ENCODE measurements around the gene NOC2L. TPM values are rescaled to one million over a fixed set of nuclear protein-coding genes. Genes with fewer than 3 reads are reported as not detected.

NOC2L gene
- total RNA-seq, 2 donors from 2014 or later, result 29.5 to 38.8 TPM

DNA sequence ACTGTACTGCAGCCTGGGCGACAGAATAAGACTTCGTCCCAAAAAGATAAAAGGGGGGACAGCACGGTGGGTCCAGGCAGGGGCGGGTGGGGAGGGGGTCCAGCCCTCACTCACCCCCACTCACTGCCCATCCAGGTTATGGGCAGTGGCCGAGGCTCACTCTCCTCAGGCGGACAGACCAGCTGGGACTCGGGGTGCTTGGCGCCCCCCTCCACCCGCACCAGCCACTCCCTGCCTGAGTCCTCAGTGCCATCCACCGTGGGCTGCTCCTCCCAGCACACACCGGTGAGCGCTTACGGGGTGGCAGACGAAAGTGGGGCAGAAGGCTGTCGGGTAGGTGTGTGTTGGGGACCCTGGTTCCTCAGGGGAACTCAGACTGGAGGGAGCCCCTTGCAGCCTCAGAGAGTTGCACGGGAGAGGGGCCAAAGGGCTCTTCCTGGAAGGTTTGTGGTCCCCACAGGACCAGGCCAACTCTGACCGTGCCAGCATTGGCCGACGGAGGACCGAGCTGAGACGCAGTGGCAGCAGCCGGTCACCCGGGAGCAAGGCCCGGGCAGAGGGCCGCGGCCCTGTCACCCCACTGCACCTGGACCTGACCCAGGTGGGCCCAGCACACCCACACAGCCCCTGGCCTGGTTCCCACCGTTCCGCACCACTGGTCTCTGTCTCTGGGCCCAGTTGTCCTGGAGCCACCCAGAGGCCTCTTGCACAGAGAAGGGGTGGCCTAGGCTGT is 13.8 kb upstream of the NOC2L start:
- Histone ChIP-seq H3K27ac (no peak overlapping the region), H3K4me3 (no peak overlapping the region), H3K27me3 (peaks cover 4 to 14% of the 10 kb centered on the region in 2 donors), H3K9me3 (no peaks in the 10 kb centered on the region), H3K36me3 (no peaks in the 10 kb centered on the region), H3K4me1 (peaks cover 0 to 9% of the 10 kb centered on the region in 2 donors)
- no peak for DNase-seq (ENCODE audit: low spot score)
- TF ChIP-seq CTCF (IDR thresholded peaks at IDR 0.05), result no peak

DNA sequence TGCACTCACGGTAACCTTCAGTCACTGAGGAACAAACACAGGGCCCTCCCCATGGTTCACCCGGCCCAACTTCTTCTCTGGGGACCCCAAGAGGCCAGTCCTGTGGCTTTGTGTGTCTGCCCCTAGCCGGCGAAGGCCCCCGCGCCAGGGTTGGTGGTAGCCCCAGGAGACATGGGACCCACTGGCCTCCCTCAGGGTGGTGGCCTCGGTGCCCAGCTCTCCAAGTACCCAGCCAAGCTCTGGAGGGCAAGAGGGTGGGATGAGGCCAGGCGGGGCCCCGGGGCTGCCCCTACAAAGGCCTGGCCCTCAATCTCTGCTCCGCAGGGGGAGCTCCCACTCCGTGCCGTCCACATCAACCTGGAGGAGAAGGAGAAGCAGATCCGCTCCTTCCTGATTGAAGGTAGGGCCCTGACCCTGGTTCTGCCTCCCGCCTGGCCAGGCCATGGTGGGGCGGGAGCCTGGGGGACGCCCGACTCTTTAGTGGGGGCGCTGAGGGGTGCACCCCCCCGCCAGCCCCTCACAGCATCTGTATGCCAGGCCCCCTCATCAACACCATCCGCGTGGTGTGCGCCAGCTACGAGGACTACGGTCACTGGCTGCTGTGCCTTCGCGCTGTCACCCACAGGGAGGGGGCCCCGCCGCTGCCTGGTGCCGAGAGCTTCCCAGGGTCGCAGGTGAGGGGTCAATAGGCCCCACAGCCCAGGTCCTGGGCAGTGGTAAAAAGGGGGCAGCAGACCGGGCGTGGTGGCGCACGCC is 12.9 kb upstream of the NOC2L start:
- peaks cover 0 to 15% of the 10 kb centered on the region in 2 donors for H3K4me1 ChIP-seq
- peaks cover 4 to 14% of the 10 kb centered on the region in 2 donors for H3K27me3 ChIP-seq
- H3K27ac ChIP-seq, result no peak overlapping the region
- H3K9me3 ChIP-seq, result no peaks in the 10 kb centered on the region
- no peak for DNase-seq (ENCODE audit: low spot score)
- no peaks in the 10 kb centered on the region for H3K36me3 ChIP-seq
- H3K4me3 ChIP-seq, result no peak overlapping the region
- TF ChIP-seq CTCF (IDR thresholded peaks at IDR 0.05), result no peak

DNA sequence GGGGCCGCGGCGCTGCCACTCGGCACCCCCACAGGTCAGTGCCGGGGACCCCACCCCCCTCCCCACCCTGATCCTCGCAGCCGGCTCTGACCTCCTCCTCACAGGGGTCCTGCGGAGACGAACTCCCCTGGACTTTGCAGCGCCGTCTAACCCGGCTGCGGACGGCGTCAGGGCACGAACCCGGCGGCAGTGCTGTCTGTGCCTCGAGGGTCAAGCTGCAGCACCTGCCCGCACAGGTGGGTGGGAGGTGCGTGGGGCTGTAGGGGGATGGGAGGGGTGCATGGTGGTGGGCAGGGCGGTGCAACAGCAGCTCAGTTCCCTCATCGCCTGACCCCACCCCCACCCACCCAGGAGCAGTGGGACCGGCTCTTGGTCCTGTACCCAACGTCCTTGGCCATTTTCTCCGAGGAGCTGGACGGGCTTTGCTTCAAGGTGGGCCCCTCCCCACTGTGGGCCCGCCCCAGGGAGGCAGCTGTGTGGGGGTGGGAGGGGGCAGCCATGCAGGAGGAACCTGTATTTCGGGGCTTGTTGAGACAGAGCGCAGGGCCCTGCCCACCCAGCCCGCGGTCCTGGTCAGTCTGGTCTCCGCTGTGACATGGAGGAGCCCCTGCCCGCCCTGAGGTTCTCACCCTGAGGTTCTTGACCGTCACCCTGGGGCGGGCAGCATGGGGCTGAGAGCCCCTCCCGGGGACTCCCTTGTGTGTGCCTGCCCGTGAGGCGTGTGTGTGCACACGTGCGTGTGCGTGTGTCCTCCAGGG is 12.1 kb upstream of the NOC2L start:
- H3K4me1 ChIP-seq, result peaks cover 0 to 20% of the 10 kb centered on the region in 2 donors
- no peak overlapping the region for H3K27ac ChIP-seq
- H3K27me3 ChIP-seq, result peaks cover 4 to 14% of the 10 kb centered on the region in 2 donors
- DNase-seq (ENCODE audit: low spot score), result no peak
- H3K36me3 ChIP-seq, result no peaks in the 10 kb centered on the region
- no peak overlapping the region for H3K4me3 ChIP-seq
- no peaks in the 10 kb centered on the region for H3K9me3 ChIP-seq
- TF ChIP-seq CTCF (IDR thresholded peaks at IDR 0.05), result no peak

- peaks cover 4 to 14% of the 10 kb centered on the region in 2 donors for H3K27me3 ChIP-seq
- no peak for DNase-seq (ENCODE audit: low spot score)
- H3K4me3 ChIP-seq, result no peak overlapping the region
- H3K27ac ChIP-seq, result no peak overlapping the region
- H3K4me1 ChIP-seq, result peaks cover 0 to 19% of the 10 kb centered on the region in 2 donors
- no peaks in the 10 kb centered on the region for H3K36me3 ChIP-seq
- TF ChIP-seq CTCF (IDR thresholded peaks at IDR 0.05), result no peak
- H3K9me3 ChIP-seq, result no peaks in the 10 kb centered on the region
These were observed 11.4 kb upstream of the NOC2L start for GRCh38 chr1:970242-970972.

DNA sequence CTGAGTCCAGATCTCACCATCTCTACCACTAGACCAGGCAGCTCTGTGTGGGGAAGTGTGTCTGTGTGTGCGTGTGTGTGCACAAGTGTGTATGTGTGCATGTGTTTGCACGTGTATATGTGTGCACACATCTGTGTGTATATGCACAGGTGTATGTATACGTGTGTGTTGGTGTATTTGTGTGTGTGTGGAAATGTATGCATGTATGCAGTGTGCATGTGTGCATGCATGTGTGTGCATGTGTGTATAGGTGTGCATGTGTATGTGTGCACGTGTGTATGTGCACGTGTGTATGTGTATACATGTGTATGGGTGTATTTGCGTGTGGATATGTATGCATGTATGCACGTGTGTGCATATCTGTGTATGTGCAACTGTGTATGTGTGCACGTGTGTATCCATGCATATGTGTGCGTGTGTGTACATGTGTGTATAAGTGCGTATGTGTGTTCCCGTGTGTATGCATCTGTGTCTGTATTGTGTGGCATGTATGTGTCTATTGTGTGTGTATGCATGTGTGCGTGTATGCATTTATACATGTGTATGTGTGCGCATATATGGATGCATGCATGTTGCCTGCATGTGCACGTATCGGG is 10.3 kb upstream of the NOC2L start:
- Histone ChIP-seq H3K27ac (no peak overlapping the region), H3K36me3 (no peaks in the 10 kb centered on the region), H3K27me3 (peaks cover 4 to 14% of the 10 kb centered on the region in 2 donors), H3K9me3 (no peaks in the 10 kb centered on the region), H3K4me1 (peaks cover 0 to 19% of the 10 kb centered on the region in 2 donors), H3K4me3 (no peak overlapping the region)
- no peak for TF ChIP-seq CTCF (IDR thresholded peaks at IDR 0.05)
- no peak for DNase-seq (ENCODE audit: low spot score)

All from right atrium auricular region (tissue), 2 donors.